HG03139 (cell line): Measurements from ENCODE around the gene RS1.

Experiments
- ATAC-seq: cut with Tn5 transposase; IDR thresholded peaks from one replicate; pipeline ENCODE4 v1.9.1; 2021; ENCODE audit not compliant: unreplicated experiment

The RS1 gene

DNA sequence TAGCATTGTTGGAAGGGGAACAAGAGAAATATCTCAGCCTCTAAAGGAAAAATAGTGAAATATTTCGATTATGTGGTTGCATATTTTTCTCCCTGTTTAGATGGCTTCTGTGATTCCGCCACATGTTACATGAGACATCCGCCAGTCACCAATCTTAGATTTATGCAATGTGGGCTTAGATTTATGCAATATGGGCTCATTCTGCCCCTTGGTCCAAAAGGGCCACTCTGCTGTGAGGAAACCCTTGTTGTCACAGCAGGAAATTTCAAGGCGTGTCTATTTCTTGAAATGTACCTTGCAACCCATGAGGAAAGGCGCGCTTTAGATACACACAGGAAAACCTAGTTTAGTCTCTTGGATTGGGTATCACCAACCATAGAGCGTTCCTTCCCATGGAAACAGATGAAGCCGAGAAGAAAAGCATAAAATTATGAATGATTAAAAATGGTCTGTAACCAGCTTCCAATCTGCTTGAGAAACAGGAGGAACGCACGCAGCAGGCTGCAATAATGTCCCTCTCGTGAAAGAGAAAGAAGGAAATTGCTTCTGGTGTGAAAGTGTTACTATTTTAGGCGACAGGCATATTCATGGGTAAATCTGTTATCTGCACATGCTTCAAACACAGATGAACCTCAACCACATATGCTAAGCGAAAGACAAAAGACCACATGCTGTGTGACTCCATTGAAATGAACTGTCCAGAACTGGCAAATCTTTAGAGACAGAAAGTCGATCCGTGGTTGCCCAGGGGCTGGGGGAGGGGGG, 3.7 kb downstream of the RS1 start:
- no peak for ATAC-seq

- ATAC-seq: no peak
These were observed 5.3 kb downstream of the RS1 start for GRCh38 chrX:18666614-18667013.

DNA sequence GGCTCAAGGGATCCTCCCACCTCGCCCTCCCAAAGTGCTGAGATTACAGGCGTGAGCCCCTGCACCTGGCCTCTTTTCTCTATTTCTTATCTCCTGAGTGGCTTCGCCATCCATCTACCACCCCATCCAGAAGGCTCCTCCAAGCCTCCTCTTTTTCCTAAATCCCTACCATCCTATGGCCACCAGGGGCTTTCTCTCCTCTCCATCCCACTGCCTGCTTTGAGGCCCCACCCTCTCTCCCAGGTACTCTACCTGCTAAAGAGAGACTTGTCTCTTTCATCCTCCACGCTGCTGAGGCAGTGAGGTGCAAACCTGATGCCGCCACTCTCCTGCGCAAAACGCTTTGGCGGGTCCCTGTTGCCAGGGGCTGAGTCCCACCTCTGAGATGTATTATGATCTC, 7.0 kb downstream of the RS1 start:
- ATAC-seq: no peak

GRCh38 chrX:18661273-18661672, 10.6 kb downstream of the RS1 start:
- ATAC-seq: no peak

DNA sequence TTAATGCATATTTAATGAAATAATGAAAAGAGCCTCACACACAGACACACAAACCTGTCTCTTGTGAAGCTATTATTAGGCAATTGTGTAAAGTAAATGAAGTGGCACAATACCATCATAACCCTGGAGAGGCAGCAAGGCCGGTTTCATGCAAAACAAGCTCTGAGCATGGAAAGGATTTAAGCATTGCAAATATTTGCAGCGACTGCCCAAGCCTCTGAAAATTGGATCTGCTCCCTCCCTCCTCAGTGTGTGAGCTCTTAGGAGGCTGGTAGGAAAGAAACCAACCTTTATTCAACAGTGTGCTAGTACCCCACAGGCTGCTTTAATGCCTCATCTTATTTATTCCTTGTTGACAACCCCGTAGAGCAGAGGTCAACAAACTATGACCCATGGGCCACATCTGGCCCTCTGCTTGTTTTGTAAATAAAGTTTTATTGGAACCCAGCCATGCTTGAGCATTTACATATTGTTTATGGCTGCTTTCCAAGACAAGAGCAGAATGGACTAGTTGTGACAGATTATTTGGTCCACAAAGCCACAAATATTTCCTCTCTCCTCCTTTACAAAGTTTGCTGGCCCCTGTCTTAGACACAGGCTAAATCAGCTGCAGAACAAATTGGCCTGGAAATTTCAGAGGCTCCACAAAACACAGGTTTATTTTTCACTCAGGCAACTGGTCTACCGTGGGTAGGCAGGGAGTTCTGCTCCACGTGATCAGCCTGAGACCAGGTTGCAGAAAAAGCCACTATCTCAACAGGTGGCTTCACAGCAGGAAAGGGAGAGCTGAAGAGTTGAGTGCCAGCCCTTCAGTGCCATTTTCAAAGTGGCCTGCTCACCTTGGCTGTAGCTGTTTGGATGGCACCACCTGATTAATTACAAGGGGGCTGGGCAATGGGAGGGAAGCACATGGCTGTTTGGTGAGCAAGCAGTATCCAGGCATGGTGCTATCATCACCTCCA, 16.8 kb downstream of the RS1 start:
- ATAC-seq: no peak

DNA sequence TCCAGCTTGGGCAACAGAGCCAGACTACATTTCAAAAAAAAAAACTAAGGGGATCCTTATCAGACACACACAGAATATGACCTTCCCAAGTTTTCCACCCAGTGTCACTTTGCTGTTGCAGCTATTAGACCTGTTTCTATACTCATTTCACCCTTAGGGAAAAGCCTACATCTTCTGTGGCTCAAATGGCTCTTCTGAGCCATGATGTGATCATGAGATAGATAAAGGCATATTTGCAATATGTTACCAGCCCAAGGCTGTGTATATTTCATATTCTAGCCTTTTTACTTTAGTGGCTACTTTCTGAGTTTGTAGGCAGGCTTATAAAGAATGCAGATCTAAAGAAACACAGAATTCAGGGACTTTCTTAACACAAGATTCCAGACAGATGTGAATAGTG, 19.3 kb downstream of the RS1 start:
- no peak for ATAC-seq

DNA sequence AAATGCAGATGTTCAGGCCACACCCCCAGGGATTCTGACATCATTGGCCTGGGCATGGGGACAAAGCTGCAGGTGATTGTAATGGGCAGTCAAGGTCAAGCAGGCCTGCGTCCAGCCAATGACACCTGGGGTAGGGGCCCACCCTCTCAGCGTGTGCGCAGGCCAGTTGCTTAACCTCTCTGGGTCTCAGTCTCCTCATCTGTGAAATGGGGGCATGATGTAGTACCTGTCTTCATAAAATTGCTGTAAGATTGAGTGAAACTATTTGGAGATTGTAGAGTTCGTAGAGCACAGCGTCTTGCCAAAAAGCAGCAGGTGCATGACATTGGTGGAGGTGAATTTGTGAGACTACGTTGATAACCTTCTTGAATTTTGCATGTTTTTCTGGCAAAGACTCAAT, 21.2 kb downstream of the RS1 start:
- ATAC-seq: no peak

GRCh38 chrX:18649498-18649951, 22.4 kb downstream of the RS1 start:
- no peak for ATAC-seq

- ATAC-seq: no peak
These were observed 24.3 kb downstream of the RS1 start for GRCh38 chrX:18647621-18648020.

DNA sequence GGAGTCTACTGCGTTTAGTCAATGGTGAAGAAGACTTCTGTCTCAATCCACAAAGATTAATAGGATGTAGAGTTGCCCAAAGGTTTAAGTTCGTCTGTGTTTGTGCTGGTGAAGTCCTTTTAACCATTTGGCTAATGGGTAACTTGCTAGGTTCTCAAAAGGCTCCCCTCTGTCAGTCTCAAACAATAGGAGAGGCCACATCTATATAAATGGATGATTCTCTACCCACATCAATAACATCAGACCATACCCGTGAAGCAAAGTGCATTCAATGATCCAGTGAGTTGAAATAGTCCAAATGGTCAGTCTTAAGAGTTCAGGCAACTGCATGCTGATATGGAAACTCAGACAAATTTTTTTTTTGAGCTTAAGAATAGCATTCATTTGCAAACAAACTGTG, 28.1 kb downstream of the RS1 start:
- no peak for ATAC-seq

GRCh38 chrX:18643243-18643642, 28.7 kb downstream of the RS1 start:
- ATAC-seq: no peak

DNA sequence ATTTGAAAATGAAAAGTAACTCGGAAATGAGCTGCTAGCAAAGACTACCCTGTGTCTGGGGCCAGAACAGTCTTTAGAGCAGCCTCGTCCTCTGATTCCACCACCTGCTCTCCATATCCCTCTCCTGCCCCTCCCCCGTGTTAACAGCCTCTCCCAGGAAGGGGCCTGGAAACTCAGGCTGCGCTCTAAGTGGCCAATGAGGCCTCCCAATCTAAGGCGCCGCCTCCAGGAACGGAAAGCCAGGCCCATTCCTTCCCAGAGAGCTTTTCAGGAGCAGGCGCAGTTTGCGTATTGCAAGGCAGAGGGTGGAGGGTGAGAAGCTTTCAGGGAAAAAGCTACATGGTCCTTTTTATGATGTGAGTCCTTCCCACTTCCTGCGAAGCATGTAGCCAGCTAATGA, 31.2 kb downstream of the RS1 start:
- no peak for ATAC-seq

DNA sequence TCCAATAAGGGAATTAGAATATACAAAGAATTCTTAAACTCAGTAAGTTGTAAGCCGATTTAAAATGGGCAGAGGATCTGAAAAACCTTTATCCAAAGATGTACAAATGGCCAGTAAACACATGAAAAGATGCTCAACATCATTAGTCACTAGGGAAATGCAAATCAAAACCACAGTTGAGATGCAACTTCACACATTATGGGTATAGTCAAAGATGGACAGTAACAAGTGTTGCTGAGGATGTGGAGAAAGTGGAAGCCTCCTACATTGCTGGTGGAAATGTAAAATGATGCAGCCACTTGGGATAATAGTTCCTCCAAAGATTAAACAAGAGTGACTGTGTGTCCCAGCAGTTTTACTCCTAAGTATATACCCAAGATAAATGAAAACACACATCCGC, 32.6 kb downstream of the RS1 start:
- ATAC-seq: no peak

DNA sequence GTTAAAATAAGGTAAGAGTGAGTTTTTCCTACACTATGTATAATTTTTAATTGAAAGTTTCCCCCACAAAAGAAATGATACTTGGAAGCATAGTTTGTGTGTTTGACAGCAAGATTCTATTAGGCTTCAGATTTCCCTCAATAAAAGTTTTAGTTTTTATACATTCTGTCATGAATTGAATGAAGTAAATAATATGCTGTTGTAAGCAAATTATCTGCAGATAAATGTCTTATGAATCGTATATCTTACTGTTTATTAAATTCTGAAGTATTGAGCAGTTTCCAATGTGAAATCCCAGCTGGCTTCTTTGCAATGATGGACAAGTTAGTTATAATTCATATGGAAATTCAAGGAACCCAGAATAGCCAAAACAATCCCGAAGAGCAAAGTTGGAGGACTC, 33.5 kb downstream of the RS1 start:
- ATAC-seq: no peak

DNA sequence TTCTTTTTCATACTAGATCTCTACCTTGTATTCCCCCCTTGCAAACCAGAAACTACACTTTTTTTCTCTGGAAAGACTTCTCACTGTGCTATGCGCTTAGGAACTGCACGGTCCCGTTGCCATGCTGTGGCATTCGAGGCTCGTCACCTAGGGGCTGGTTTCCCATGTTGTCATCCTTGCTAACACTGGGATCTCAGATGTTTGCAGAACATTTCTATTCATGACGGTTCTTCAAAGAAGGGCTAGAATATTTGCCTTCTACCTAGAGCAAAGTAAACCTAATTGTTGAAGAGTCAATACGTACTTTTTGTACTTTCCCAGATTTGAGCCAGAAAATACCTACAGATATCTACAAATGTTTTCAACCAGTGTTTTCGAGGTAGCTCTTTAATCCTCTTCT, 41.0 kb downstream of the RS1 start:
- ATAC-seq: no peak

DNA sequence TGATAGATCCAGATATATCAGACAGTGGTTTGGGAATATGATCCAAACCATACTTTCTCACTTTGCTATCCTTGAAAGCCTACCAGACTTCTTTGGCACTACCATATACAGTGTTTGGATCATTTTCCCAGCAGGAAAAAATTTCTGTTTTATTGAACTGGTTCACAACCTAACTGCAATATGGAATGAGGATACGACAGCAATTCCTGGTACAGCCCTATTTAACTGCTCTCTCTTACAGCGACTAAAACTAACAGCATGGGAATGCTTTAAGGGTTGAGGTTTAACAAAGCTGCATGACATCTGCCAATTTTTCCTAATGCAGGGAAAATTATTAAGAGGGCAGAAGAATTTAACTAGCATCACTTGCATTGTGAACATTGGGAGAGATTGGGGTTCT, 47.3 kb downstream of the RS1 start:
- ATAC-seq: no peak

GRCh38 chrX:18620349-18620748, 51.6 kb downstream of the RS1 start:
- ATAC-seq: no peak

DNA sequence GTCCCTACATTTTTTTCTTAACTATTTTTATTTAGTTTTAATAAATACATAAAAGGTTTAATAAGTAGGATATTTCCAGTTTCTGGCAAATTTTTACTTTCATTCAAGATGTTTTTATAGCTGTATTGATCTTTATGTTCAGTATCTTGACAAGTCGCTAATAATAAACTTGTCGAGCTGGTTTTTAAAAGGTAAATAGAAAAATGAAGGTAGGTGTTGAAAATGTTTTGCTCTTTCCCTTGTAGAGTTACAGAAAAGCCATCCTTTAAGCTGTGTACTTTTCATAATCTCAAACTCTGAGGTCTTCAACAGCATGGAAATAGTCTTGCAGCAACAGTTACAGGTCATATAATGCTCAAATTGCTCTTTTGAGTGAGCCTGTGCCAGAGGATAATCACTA, 52.6 kb downstream of the RS1 start:
- ATAC-seq: no peak

DNA sequence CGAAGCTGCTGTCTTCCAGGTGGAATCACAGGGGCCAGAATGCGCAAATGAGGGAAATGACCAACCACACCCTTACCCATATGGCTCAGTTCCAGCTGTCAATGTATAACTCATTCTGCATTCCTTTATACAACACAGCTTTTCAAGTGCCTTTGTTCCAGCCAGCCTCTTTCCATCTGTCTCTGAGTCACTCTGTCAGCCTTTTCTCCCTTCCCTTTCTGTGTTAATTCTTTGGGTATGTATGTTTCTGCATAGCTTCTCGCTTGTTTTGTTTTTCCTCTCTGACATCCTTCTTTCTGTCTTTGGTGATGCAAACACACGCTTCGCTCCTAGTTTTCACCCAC, 54.5 kb downstream of the RS1 start:
- ATAC-seq: no peak

DNA sequence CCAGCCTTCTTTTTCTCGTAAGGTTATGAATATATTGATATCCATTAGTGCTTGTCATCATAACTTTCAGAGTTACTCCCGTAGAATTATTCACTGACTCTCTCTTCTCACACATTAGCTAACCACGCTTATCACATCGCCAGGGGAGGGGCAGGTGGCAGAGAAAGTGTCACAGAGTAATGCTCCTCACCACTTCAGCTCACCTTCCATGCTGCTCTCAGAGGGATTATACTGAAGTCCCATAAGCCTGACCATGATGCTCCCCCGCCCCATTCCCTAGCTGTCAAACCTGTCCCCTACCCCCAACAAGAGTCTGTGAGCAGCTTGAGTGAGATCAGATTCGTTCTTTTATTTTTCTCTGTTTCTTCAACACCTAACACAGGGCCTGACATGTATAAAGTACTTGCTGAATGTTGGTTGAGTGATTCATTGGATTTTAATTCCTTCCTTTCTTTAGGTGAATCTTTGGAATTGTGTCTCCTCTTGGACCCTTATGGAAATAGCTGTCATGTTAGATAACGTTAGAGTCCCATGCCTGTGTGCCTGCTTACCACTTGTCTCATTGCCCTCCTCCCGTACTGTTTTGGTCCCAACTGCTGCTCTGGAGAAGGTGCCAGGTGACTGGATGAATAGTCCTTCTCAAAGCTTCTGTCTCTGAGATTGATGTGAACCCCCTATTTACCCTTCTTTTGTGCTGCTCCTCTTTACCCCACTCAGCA, 55.1 kb downstream of the RS1 start:
- no peak for ATAC-seq

GRCh38 chrX:18613930-18614639, 57.8 kb downstream of the RS1 start:
- ATAC-seq: no peak
